AG09319 (cell line): ENCODE measurements around the gene GNAO1.

ENCODE experiments used
- DNase-seq: peaks from one replicate; pipeline ENCODE4 v3.0.0-alpha.2; 2010; ENCODE audit warnings: low read depth; ENCODE audit errors: extremely low read depth
- TF ChIP-seq, protein P1 (sequence below): IDR thresholded peaks from 2 replicates; pipeline ENCODE4 v1.5.1; 2011; ENCODE audit warnings: low read depth, mild to moderate bottlenecking, inconsistent platforms, low read length, moderate library complexity

The GNAO1 gene

GRCh38 chr16:56247808-56248207 lies 56.5 kb downstream of the GNAO1 start:
- TF ChIP-seq, protein P1, sequence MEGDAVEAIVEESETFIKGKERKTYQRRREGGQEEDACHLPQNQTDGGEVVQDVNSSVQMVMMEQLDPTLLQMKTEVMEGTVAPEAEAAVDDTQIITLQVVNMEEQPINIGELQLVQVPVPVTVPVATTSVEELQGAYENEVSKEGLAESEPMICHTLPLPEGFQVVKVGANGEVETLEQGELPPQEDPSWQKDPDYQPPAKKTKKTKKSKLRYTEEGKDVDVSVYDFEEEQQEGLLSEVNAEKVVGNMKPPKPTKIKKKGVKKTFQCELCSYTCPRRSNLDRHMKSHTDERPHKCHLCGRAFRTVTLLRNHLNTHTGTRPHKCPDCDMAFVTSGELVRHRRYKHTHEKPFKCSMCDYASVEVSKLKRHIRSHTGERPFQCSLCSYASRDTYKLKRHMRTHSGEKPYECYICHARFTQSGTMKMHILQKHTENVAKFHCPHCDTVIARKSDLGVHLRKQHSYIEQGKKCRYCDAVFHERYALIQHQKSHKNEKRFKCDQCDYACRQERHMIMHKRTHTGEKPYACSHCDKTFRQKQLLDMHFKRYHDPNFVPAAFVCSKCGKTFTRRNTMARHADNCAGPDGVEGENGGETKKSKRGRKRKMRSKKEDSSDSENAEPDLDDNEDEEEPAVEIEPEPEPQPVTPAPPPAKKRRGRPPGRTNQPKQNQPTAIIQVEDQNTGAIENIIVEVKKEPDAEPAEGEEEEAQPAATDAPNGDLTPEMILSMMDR = no peak
- DNase-seq = no peak

DNA sequence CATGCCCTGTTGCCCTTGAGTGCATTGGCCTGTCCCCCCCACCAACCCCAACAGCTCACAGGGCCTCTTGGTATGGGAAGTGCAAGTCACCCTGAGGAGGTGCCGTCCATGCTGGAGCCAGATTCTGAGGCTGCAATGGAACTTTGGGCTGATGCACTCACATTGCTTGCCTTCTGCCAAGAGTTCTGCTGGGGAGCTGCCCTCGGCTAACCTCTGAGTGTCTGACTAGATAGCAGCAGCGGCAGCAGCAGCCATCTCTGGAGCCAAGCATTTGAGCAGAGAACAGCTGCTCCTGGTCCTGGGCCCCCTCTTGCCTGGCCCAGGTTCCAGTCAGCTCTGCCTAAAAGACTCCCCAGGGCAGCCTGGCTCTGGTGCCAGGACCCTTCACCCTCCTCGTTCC lies 61.5 kb downstream of the GNAO1 start:
- no peak for DNase-seq
- TF ChIP-seq, protein P1 = no peak

- TF ChIP-seq, protein P1 = no peak
- no peak for DNase-seq
These were observed 64.6 kb downstream of the GNAO1 start for GRCh38 chr16:56255904-56256303.

- no peak for DNase-seq
- TF ChIP-seq, protein P1 = no peak
These were observed 66.0 kb downstream of the GNAO1 start for GRCh38 chr16:56257239-56257638.

DNA sequence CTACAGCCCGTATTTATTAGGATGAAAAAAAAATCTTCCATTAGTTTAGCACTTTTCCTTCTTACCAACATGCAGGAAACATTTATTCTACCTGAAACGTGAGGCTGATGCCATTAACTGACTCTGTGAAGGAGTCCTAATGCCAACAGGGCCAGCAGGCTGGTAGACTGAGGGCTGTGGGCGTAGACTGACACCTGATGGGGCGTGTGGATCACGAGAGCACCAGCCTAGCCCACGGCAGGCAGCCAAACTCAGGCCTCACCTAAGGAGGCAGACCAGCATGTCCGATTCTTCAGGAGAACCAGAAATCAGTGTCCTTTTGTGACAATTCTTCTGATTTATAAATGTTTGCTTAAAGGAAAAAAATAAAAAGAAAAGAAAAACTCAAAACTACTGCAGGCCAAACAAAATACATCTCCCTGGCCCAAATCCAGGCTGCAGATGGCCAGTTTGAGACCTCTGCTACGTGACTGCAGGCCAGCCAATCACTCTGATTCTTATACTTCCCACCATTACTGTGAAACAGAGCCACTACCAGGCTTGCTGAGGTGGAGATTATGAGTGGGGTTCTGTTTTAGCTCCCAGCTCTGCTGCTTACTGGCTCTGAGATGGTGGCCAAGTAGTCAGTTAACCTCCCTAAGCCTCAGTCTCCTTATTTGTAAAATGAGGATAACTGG lies 66.5 kb downstream of the GNAO1 start:
- DNase-seq = no peak
- TF ChIP-seq, protein P1 = no peak

GRCh38 chr16:56258508-56259424 lies 67.5 kb downstream of the GNAO1 start:
- TF ChIP-seq, protein P1 = no peak
- no peak for DNase-seq

GRCh38 chr16:56259425-56259779 lies 68.1 kb downstream of the GNAO1 start:
- TF ChIP-seq, protein P1 = no peak
- DNase-seq = no peak
